GM21529 (cell line): Measurements from ENCODE around the gene ZIM2.

ENCODE experiments used
- ATAC-seq: cut with Tn5 transposase; IDR thresholded peaks from one replicate; pipeline ENCODE4 v1.9.1; 2021; ENCODE audit not compliant: unreplicated experiment

The ZIM2 gene

GRCh38 chr19:56811480-56811879 lies 29.0 kb downstream of the ZIM2 start:
- no peak for ATAC-seq

DNA sequence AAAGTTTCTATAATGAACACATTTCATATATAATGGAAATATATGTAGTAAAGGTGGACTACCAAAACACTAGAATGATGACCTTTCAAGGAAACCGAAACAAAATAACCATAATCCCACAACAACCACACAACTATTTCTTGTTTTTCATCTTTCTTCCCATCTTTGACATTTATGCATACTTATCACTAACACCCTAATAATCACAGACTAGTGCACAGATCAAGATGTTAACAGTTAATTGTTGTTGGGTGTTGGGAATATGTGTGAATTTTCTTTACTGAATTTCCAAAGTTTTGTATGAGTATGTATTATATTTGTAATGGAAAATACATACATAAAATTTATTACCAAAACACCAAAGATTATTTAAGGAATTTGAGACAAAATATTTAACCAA lies 30.3 kb downstream of the ZIM2 start:
- no peak for ATAC-seq

- ATAC-seq, result no peak
Measured at GRCh38 chr19:56808717-56809392, 31.7 kb downstream of the ZIM2 start.

GRCh38 chr19:56806639-56807038 lies 33.9 kb downstream of the ZIM2 start:
- ATAC-seq, result no peak

- no peak for ATAC-seq
Measured at GRCh38 chr19:56778351-56778750, 62.2 kb downstream of the ZIM2 start.

DNA sequence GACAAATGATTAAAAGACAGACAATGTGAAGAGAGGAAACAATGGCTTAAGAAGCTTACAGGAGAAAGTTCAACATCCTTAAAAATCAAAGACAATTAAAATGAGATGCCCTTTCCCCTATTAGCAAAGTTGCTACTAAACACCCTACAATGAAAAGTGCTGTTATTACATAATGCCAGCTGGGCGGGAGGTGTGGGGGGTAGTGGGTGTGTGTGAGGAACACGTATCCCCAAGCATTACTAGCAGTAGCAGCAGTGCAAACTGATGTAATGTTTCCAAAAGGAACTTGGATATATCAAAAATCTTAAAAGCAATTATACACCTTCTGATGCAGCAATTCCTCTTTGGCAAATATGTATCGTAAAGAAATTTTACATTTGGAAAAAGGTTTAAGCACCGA lies 70.9 kb downstream of the ZIM2 start:
- ATAC-seq, result no peak

DNA sequence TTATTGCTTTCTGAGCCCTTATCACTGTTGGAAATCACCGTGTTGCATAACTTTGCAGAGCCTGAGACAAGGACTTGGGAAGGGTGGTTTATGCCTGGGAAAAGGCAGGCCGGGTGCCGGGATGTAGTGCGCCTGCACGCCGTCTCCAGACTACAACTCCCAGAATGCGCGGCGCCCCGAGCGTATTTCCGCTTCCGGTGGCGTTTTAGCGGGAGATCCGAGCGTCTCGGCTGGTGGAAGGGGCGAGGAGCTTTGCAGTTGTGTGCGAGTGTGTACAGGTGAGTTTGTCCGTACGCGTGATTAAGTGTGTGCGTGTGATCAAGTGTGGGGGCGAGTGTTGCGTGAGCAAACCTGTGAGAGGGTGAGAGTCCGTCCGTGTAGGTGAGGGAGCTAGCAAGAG lies 75.4 kb downstream of the ZIM2 start:
- no peak for ATAC-seq

DNA sequence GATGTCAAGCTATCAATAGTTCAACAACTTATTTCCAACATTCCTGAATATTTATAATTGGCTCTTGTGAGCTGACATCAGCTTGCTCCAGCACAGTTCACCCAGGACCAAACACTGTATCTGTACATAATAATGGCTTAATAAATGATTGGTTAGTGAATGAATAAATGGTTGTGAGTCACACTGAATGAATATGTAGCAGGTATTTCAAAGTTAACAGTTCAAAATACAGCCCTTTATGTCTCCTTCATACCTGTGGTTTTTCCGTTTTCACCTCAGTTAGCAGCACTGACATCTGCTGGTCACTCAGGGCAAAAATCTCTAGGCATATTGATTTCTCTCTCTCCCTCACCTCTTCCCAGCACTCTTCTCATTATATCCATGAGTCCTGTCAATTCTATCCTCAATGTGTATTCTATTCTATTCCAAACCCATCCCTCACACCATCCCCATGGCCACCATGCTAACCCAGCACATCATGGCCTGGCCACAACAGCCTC lies 76.3 kb downstream of the ZIM2 start:
- no peak for ATAC-seq

DNA sequence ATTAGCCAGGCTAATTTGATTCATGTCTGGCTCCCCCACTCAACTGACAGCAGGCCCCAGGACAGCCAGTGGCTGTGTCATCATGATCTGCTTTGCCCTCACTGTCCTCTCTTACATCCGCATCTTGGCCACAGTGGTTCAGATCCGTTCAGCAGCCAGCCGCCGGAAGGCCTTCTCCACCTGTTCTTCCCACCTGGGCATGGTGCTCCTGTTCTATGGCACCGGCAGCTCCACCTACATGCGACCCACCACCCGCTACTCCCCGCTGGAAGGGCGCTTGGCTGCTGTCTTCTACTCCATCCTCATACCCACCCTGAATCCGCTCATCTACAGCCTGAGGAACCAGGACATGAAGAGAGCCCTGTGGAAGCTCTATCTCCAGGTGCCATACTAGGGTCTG lies 79.7 kb downstream of the ZIM2 start:
- ATAC-seq, result no peak

GRCh38 chr19:56759531-56759930 lies 81.0 kb downstream of the ZIM2 start:
- ATAC-seq, result no peak

DNA sequence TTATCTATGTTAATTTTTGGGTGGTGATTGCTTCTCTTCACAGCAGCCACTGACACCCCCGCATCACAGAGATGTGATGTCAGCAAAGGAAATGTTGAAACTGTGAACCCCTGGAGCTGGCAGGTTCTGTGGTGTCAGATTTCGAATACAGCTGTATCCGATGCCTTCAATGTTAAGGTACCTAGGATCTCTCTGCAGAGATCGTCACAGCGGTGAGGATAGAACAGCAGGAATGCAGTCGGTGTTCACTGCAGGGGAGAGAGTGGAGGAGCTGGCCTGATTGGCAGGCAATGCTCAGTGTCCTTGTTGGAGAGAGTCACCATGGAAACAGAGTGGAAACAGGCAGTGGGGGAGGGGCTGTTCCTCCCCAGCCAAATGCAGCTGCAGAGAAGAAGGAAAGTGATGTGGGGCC lies 89.4 kb downstream of the ZIM2 start:
- ATAC-seq, result no peak

- no peak for ATAC-seq
Measured at GRCh38 chr19:56750658-56751057, 89.9 kb downstream of the ZIM2 start.

DNA sequence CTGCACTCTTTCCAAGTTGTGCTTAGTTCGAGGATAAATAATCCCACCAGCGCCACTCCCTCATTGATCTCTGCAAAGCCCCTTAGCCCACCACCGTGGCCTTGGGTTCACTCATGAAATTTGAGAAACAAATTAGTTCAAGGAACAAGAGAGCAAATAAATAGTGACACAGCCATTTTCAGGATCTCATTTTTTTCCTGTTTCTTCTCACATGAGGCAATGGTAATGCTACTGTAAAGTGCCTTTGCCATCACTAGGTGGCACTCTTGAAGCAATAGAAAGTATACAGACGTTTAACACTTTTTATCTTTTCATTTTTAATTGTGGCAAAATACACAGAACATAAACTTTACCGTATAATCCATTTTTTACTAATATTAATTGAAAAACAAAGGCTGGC lies 92.1 kb downstream of the ZIM2 start:
- no peak for ATAC-seq

- no peak for ATAC-seq
Measured at GRCh38 chr19:56746367-56746766, 94.2 kb downstream of the ZIM2 start.

DNA sequence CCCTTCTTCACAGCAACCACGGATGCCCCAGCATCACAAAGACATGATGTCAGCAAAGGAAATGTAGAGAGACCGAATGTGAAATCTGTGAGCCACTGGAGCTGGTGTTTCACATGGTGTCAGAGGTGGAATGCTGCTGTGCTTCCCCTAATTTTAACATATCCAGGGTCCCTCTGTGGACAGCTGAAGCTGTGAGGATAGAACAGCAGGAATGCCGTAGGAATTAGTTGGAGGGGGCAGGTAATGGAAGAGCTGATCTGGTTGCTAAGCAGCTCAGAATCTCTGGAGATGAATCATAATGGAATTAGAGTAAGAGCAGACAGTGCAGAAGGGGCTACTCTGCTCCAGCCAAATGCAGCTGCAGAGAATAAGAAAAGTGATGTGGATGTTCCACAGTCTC lies 100.0 kb downstream of the ZIM2 start:
- no peak for ATAC-seq

DNA sequence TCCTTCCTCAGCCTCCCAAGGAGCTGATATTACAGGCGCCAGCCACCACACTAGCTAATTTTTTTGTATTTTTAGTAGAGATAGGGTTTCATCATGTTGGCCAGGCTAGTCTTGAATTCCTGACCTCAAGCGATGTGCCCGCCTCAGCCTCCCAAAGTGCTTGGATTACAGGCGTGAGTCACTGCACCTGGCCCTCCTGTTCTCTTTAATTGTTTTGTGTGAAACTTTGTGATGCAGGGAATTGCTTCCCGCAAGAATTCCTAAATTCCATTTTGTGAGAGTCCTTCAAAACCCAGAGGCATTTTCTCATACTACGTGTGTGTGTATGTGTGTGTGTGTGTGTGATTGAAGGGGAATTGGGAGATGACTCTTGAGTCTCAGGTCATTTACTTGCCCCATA lies 104.0 kb downstream of the ZIM2 start:
- ATAC-seq, result no peak

DNA sequence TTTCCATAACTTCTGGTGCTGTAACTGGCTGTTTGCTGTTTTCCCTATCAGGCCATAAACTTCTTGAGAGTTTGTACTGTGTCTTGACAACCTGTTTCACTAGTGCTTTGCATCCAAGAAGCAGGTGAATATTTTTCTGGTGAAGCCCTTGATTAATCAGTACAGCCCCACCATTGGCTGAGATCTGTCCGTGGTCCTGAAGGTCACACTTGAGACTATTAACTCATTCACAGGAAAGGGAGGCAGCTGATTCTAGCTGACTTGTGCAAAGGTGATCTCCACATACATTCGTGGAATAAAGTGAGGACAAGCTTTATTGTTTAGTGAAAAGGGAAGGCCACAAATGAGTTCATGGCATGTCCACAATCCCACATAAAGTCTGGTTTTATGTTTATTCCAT lies 107.5 kb downstream of the ZIM2 start:
- no peak for ATAC-seq

DNA sequence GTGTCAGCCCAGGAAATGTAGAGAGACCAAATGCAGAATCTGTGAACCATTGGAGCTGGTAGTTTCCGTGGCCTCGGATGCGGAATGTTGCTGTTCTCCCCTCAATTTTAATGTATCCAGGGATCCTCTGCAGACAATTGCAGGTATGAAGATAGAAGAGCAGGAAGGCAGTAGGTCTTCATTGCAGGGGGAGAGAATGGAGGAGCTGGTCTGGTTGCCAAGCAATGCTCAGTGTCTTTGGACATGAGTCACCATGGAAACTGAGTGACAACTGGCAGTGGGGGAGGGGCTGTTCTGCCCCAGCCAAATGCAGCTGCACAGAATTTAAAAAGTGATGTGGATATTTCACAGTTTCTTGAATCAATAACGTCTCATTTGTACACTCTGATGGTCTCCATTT lies 112.8 kb downstream of the ZIM2 start:
- ATAC-seq, result no peak

DNA sequence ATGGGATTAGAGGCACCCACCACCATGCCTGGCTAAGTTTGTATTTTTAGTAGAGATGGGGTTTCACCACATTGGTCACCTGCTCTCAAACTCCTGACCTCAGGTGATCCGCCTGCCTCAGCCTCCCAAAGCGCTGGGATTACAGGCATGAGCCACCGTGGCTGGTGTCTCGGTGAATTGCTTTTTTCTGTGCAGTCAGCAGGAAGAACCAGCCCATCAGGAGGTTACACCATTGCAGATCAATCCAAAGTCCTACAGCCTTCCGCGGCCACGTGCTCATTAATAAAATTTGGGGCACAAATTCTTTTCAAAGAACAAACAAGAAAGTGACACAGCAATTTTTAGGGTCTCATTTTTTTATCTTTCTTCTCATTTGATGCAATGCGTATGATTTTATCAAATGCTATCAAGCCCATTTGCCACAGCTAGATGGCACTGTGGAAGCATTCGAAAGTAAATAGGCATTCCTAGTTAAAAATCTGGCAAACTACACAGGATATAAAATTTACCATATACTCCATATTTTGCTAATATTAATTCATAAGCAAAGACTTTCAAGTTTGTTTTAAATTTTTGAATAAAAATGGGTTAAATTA lies 114.6 kb downstream of the ZIM2 start:
- ATAC-seq, result no peak
